ENCODE results near the gene SLC34A3. TPM values are rescaled to one million over a fixed set of nuclear protein-coding genes. Genes with fewer than 3 reads are reported as not detected.

The SLC34A3 gene
- total RNA-seq, 1 experiment from 2014 or later, result not detected

GRCh38 chr9:137270929-137271695, 40.4 kb downstream of the SLC34A3 start:
- no peak for TF ChIP-seq CTCF (conservative IDR thresholded peaks at IDR 0.05; ENCODE audit: low read depth, low read length)
- TF ChIP-seq EZH2 (IDR thresholded peaks at IDR 0.05; ENCODE audit: borderline replicate concordance, low read depth, low read length, poor library complexity, severe bottlenecking), result no peak
- Histone ChIP-seq H3K4me3 (ENCODE audit: low read depth, low read length, poor library complexity, severe bottlenecking) (no peak overlapping the region), H3K27ac (ENCODE audit: low read depth, low read length, poor library complexity, severe bottlenecking) (no peak overlapping the region), H3K9me3 (ENCODE audit: low read depth, low read length, poor library complexity, severe bottlenecking) (no peaks in the 10 kb centered on the region), H3K36me3 (ENCODE audit: insufficient read depth, low read length, poor library complexity, severe bottlenecking) (peaks cover 25% of the 10 kb centered on the region), H3K4me1 (ENCODE audit: insufficient read depth, low read length, poor library complexity, severe bottlenecking) (no peaks in the 10 kb centered on the region), H3K27me3 (replicated peaks; ENCODE audit: insufficient read depth, low read depth, low read length, poor library complexity) (no peaks in the 10 kb centered on the region)
- CTCF ChIA-PET, result no interaction called here
- POLR2A ChIA-PET (ENCODE audit: low non-redundant PET), result no interaction called here
- intact Hi-C loops (cut with micrococcal nuclease; ENCODE audit: unreplicated experiment), result no loop called here
- no peak for DNase-seq (ENCODE audit: low spot score)
- no TSS peak for BruUV-seq (replicated peaks)

GRCh38 chr9:137271696-137272076, 41.0 kb downstream of the SLC34A3 start:
- no peaks in the 10 kb centered on the region for H3K27me3 ChIP-seq (replicated peaks; ENCODE audit: insufficient read depth, low read depth, low read length, poor library complexity)
- H3K4me1 ChIP-seq (ENCODE audit: insufficient read depth, low read length, poor library complexity, severe bottlenecking), result peaks cover 5% of the 10 kb centered on the region
- no peaks in the 10 kb centered on the region for H3K9me3 ChIP-seq (ENCODE audit: low read depth, low read length, poor library complexity, severe bottlenecking)
- no peak for DNase-seq (ENCODE audit: low spot score)
- POLR2A ChIA-PET (ENCODE audit: low non-redundant PET), result no interaction called here
- CTCF ChIA-PET, result no interaction called here
- peaks cover 20% of the 10 kb centered on the region for H3K36me3 ChIP-seq (ENCODE audit: insufficient read depth, low read length, poor library complexity, severe bottlenecking)
- no TSS peak for BruUV-seq (replicated peaks)
- no peak for TF ChIP-seq EZH2 (IDR thresholded peaks at IDR 0.05; ENCODE audit: borderline replicate concordance, low read depth, low read length, poor library complexity, severe bottlenecking)
- TF ChIP-seq CTCF (conservative IDR thresholded peaks at IDR 0.05; ENCODE audit: low read depth, low read length), result no peak
- intact Hi-C loops (cut with micrococcal nuclease; ENCODE audit: unreplicated experiment), result no loop called here
- no peak overlapping the region for H3K27ac ChIP-seq (ENCODE audit: low read depth, low read length, poor library complexity, severe bottlenecking)
- H3K4me3 ChIP-seq (ENCODE audit: low read depth, low read length, poor library complexity, severe bottlenecking), result no peak overlapping the region

DNA sequence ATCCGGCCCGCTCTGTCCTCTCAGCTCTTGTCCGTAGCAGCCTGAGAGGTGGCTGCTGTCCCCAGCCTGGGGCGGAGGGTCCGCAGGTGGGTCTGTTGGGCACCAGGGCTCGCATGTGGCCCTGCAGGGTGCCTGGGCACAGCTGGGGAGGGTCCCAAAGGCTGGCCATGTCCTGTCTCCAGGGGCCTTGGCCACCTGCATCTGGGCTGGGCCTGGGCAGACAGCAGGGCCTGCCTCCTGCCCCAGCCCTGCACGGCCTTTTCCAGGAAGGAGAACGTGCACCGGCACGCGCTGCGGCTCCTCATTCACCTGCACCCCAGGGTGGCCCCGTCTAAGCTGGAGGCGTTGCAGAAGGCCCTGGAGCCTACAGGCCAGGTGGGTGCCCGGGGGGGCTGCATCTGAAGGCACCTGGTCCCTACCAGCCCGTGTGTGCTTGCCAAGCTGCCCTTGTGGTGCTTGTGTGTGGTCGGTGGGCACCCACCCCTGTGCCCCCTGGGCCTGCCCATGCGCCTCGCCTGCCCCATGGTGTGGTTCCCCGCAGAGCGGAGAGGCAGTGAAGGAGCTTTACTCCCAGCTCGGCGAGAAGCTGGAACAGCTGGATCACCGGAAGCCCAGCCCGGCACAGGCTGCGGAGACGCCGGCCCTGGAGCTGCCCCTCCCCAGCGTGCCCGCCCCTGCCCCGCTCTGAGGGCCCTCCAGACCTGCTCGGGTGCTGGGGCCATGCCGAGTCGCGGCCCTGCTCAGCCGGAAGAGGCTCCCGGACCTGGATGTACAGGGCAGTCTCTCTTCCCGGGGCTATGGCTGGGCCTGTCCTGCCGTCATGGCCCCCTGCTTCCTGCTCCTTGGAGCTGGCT, 41.8 kb downstream of the SLC34A3 start:
- H3K4me3 ChIP-seq (ENCODE audit: low read depth, low read length, poor library complexity, severe bottlenecking), result no peak overlapping the region
- no peak for DNase-seq (ENCODE audit: low spot score)
- H3K27me3 ChIP-seq (replicated peaks; ENCODE audit: insufficient read depth, low read depth, low read length, poor library complexity), result no peaks in the 10 kb centered on the region
- TF ChIP-seq EZH2 (IDR thresholded peaks at IDR 0.05; ENCODE audit: borderline replicate concordance, low read depth, low read length, poor library complexity, severe bottlenecking) (no peak), CTCF (conservative IDR thresholded peaks at IDR 0.05; ENCODE audit: low read depth, low read length) (no peak)
- CTCF ChIA-PET, result no interaction called here
- intact Hi-C loops (cut with micrococcal nuclease; ENCODE audit: unreplicated experiment), result no loop called here
- H3K4me1 ChIP-seq (ENCODE audit: insufficient read depth, low read length, poor library complexity, severe bottlenecking), result peaks cover 13% of the 10 kb centered on the region
- H3K9me3 ChIP-seq (ENCODE audit: low read depth, low read length, poor library complexity, severe bottlenecking), result no peaks in the 10 kb centered on the region
- no TSS peak for BruUV-seq (replicated peaks)
- H3K36me3 ChIP-seq (ENCODE audit: insufficient read depth, low read length, poor library complexity, severe bottlenecking), result peaks cover 16% of the 10 kb centered on the region
- no peak overlapping the region for H3K27ac ChIP-seq (ENCODE audit: low read depth, low read length, poor library complexity, severe bottlenecking)
- POLR2A ChIA-PET (ENCODE audit: low non-redundant PET), result no interaction called here

Data from A673 (cell line).